KG1 (cell line): ENCODE measurements around the gene FARSB.
"Not testable (repeated sequence)": the region's sequence is repeated elsewhere in the genome, so short reads cannot be mapped to it uniquely, and the experiment has no call there.

Experiments
- DNase-seq: peaks from one replicate; lab custom pipeline; 2025; lab: John Stamatoyannopoulos, UW

Gene FARSB

DNA sequence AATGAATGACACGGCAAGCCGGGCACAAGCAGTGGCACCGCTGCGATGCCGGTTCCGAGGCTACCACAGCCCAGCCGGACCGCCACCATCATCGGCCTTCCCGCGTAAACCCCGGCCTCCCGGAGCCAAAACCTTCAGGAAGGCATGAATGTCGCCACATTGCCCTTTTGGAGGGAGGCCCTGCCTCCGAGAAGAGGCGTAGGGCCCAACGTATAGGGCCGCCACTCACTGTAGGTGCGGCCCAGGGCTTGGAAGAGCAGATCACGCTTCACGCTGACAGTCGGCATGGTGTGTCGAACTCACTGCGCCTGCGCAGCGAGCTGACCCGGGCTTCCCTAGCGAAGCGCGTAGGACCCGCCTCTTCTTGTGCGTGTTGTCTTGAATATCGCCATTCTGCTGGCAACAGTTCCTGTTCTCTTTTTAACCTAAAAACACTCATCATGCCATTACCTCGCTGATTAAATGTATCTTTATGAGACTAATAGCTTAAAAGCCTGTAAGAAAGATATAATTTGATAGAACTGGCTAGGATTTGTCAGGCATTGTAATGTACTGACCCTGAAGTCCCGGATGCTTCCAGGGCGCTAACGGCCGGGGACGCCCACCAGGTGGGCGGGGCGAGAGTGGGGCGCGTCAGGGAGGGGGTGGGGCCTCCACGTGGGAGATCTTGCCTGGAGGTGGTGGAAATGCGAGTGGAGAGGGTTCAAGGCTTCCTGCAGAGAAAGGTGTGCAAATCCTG, at the start of gene FARSB:
Gene FARSB, minus strand, starts transcription at position 306 of the 739 bp plus-strand sequence. Its CDS starts 19 bp downstream, at position 287.
- peak; percentile 98 for DNase-seq

DNA sequence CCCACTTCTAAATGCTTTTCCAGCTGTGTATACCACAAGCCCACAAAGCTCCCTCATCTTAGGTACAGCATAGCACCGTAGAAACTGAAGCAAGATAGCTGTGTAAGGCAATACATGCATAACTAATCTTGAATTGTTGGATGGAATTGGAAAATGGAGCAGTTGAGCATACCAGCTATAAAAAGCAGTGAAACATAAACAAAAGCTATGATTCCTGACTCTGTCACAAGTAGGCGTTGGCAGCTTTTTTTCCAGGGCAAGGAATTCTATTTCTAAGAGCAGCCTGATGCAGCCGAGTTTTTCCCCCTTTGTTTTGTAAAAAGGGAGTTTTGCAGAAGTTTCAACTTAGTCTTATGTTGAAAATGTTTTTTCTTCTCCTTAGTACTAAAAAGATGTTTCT, 48.0 kb upstream of the FARSB start:
- DNase-seq = no peak

DNA sequence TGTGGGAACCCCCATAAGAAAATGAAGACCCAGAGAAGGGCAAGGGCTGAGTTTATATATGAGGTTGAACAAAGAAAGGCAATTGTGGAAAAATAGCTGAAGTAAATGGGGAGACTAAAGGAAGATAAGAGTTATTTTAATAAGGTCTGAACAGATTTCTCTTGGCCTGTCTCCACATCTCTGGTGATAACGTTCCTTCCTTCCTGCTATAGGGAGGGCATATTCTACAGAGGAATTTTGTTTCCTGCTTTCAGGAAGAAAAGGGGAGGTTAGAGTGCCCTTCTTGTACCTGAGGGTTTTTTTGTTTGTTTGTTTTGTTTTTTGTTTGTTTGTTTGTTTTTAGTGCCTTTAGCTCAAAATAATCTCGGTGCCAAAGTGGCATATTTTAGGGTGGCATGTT, 47.2 kb upstream of the FARSB start:
- DNase-seq = no peak

DNA sequence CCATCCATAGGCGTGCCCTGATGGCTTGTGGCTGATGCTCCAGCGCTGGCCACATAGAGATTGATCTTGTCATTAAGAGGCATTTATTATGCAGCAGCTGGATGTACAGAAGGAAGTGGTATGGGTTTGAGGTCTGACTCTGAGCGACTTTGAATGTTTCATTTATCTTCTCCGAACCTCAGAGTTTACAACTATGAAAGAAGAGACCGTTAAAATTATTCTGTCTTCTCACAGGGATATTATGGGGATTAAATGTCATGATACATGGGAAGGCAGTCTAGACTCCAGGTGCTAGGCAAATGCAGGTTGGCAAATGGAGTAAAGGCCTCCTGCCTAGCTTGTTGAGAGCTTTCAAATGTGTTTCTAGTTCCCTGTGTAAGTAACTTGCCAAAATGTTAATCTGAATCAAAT, 45.8 kb upstream of the FARSB start:
- DNase-seq = no peak

DNA sequence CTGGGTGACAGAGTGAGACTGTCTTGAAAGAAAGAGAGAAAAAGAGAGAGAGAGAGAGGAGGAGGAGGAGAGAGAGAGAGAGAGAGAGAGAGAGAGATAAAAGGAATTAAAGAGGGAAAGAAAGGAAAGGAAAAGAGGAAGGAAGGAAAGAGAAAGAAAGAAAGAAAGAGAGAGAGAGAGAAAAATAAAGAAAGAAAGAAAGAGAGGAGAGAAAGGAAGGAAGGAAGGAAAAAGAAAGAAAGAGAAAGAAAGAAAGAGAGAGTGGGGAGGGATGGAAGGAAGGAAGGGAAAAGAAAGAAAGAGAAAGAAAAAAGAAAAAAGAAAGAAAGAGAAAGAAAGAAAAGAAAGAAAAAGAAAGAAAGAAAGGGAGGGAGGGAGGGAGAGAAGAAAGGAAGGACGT, 45.3 kb upstream of the FARSB start:
- no peak for DNase-seq

DNA sequence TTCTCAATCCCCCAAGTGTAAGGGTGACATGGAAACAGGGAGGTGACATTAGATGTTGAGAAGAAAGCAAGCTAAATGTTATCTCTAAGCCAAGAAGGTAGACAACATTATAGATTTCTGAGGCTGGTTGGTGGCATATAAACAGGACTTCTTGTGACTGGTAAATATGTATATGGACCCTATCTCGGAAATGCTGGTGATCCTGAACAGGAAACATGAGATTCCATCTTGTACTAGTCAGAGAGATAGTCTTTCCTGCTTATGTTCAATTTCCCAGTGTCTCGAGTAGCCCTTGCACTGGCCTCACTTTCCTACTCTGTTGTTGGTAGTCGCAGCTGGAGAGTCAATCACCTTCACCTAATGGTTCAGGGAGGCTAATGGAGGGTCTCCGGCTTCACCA, 42.4 kb upstream of the FARSB start:
- no peak for DNase-seq

DNA sequence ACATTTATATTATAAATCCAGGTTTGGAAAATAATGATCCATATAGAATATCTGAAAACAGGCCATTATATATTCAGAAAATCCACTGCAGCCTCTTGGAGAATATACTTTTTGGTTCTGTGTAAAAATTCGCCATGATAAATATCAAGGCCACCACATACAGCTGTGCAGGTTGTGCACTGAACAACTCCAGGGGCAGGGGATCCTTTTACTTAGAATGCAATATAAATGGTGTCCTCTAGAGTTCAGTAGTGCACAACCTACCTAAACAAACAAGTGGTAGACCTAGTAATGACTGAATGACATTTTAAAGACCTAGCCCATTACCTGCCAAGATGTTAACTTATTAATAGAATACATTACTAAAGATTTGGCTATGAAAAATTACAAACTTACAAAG, 37.9 kb upstream of the FARSB start:
- no peak for DNase-seq

DNA sequence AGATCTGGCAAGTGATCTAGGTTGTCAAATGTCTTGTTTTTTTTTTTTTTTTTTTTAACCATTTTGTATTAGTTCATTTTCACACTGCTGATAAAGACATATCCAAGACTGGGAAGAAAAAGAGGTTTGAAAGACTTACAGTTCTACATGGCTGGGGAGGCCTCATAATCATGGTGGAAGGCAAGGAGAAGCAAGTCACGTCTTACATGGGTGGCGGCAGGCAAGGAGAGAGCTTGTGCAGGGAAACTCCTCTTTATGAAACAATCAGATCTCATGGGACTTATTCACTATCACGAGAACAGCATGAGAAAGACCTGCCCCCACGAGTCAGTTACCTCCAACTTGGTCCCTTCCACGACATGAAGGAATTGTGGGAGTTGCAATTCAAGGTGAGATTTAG, 37.5 kb upstream of the FARSB start:
- not testable (repeated sequence) for DNase-seq

DNA sequence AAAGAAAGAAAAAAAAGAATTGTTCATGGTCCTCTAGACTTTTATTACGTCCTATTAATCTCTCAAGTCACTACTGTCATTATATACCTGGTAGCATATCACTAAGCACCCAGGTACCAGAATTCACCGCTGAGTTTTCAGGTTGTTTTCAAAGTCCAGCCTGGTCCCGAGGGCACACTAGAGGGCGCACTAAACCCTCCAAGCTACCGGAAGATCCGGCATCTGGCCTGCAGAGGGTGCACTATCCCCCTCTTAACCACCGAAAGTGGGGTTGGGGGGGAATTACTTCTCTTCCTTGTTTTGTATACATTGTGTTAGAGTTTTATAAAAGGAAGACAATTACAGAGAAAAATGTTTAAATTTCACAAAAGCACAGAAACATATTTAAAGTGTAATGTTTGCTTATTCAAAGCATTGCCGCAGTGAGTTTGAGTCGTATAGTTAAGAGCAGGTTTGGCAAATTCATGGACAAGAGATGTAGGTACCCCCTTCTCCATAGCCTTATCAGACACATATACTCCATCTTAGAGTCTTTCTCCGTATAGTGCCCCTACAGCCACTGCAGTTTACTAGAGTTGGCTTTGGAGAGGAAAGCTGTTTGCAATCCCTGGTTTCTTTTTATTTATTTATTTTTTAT, 34.8 kb upstream of the FARSB start:
- DNase-seq = peak; percentile 73

DNA sequence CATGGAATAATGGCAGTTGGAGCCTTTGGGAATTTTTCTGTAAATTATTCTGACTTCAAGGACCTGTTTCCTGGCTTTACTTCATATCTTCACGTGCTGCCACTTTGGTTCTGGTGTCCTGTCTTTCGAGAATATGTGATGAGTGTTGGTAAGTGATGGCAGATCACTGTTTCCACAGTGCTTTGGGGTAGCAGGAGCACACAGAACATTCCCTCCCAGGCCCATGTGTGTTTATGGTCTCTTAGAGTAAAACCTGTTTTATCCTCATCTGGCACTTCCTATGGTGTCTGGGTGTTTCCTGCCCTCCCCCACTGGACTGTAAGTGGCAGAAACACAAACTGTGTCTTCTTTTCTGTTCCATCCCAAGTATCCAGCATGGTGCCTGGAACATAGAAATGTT, 33.4 kb upstream of the FARSB start:
- no peak for DNase-seq

DNA sequence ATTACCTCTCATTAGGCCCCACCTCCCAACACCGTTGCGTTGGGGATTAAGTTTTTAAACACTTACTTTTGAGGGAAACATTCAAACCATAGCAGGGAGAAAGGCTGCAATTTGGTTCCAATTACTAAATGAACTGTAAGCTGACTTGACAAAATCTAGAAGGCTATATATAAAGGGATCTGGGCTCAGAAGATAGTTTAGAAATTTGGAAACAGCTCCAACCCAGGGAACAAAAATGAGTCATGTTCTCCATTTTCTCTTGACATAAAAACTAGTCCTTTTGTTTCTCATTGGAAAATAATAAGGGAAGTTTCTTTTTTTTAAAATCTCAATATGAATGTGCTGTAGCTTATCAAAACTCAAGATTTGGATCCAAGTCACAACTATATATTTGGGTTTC, 33.0 kb upstream of the FARSB start:
- DNase-seq = no peak

DNA sequence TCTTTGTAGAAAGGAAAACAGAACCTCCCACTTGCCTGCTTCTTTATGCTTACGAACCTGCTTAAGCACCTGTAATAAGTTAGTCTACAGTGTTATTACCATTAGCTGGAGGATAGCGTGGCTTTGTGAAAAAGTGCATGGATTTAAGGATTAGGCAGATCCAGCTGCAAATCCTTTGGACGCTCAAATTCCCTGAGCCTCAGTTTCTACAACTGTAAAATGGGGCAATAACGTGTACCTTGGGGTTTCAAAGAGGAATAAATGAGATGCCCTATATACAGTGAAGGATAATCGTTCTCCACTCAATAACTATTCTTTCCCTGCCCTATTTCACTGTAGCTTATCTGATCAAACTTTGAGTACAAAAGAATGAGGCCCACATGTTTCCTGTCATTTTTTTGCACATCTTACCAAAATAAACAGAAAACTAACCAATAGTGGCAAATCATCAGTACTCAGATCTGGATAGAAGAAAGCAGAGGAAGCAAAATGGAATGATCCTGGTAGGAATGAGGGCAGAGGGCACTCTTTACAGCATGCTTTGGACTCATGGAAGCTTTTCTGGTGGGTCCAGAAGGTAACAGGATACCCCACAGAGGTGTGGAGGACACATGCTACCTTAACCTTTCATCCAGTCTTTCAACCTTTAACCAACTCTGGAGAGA, 30.3 kb upstream of the FARSB start:
- DNase-seq = no peak

DNA sequence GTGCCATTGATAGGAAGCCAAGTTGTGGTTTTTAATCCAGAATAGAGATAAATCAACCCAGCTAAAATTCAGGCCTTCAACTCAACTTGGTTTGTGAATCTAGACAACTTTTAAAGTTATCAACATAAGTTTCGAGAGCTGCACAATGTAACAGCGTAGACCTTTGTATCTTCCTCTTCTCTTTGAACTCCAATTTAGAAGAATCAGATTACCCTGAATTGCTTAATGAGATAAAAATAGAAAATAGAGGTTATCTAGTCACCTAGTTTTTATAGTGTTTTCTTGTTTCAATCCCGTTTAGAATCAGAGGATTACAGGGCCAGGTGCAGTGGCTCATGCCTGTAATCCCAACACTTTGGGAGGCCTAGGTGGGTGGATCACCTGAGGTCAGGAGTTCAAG, 27.9 kb upstream of the FARSB start:
- no peak for DNase-seq

DNA sequence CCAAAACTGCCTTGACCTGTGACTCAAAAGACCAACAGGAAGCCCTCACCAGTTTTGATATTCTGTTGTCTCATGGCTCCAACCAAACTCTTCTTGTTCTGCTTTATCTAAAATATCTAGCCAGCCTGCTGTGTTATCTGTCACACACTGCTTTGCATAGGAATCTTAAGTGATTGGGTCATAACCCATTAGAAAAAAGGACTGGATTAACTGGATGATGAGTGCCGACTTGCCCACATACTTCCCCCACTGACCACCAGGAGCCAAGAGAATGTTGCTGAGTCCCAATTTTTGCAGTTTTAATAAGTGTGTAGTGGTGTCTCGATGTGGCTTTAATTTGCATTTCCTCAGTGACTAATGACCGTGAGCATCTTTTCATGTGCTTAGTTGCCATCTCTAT, 22.1 kb upstream of the FARSB start:
- no peak for DNase-seq

DNA sequence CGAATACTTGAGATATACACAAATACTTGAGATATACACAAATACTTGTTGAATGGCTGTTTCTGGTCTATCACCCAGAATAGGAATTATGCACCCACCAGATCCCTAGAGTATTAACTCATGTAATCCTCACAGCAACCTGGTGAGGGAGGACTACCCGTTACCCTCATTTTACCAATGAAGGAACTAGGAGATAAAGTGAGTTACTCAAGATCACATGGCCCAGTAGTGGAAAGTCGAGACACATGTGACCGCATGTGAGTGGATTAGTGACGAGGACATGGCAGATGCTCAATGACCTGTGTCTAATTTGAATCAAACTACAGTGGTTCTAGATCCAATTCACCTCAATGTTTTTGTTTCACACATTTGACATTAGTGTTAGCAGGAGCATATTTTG, 18.0 kb upstream of the FARSB start:
- DNase-seq = no peak

DNA sequence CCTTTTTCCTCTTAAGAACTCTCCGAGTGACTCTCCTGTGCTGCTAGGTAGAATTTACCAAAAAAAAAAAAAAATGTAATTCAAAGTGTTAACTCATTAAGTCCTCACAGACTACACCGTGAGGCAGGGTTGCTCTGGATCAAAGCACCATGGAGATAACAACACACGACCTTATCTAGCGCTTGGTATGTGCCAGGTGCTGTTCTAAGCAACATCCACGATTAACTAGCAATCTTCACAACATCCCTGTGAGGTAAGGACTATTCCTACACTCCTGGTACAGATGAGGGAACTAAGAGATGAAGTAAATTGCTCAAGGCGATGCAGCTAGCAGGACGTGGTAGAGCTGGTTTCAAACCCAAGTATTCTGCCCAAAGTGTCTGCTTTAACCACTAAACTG, 17.4 kb upstream of the FARSB start:
- DNase-seq = no peak

DNA sequence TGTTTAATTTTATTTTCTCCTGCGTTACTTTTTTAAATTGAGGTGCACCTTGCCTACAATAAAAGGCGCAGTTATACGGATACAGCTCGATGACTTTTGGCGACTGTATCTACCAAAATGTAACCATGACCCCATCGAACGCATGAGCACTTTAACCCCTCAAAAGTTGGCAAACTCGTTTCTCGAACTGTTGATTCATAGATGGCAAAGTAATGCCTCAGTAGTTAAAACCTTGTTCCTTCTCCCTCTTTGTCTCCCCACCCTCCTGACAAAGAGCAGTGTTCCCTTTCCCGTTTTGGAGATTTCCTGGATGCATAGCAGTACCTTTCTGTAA, 16.1 kb upstream of the FARSB start:
- no peak for DNase-seq

DNA sequence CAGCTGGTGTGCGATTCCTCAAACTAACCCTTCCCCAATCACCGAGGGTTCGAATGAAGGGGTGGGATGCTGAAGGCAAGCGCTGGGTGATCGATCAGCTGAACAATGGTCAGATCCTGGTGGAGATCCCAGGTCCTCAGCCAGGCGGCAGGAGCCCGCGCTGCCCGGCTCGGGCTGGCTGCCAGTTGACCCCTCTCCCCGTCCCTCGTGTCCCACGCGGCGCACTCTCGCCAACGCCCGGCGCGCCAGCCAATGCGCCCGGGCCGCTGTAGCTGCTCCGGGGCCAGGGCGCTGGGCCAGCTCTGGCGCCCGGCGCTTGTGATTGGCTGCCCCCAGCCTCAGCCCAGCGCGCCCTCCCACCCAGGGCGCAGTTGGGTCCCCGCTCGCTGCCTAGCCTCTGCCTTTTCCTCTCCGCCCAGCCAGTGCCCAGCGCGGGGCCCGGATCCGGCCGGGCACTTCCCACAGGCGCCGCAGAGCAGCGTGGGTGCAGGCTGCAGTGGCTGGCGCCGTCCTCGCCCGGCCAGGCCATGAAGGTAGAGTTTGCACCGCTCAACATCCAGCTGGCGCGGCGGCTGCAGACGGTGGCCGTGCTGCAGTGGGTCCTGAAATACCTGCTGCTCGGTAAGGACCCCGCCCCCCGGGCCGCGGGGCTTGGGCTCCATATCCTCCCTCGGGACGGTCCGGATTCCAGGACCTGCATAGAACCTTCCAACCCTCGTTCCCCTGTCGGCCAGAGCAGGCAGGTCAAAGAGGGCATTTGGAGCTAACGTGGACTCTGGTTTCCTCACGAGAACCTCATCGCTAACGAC, 15.6 kb upstream of the FARSB start, which contains the start of gene MOGAT1:
Gene MOGAT1, plus strand, starts transcription at position 400 of the 809 bp plus-strand sequence. Its CDS starts 128 bp downstream, at position 528.
- DNase-seq = no peak

DNA sequence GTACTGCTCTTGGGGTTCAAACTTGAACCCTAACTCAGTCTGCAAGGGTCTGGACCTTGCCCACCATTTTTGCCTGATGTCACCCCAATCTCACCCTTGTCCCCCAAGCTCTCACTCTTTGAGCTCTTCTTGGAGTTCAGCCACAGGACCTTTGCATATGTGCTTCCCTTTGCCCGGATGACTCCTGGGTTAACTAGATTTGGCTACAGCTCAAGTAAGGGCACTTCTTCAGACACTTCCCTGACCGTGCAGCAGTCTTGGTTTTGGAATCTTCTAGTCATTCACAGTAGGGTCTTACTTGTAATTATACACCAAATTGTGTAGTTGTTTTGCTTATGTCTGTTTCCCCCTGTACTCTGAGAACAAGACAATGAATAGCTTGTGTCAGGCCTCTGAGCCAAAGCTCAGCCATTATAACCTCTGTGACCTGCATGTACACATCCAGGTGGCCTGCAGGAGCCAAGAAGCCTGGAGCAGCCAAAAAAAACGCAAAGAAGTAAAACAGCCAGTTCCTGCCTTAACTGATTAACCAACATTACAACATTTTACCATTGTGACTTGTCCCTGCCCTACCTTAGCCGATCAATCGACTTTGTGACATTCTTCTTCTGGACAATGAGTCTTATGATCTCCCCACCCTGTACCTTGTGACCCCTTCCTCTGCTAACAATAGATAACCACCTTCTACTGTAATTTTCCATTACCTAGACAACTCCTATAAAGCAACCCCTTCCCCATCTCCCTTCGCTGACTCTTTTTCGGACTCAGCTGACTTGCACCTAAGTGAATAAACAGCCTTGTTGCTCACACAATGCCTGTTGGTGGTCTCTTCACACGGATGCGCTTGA, 14.5 kb upstream of the FARSB start:
- no peak for DNase-seq

DNA sequence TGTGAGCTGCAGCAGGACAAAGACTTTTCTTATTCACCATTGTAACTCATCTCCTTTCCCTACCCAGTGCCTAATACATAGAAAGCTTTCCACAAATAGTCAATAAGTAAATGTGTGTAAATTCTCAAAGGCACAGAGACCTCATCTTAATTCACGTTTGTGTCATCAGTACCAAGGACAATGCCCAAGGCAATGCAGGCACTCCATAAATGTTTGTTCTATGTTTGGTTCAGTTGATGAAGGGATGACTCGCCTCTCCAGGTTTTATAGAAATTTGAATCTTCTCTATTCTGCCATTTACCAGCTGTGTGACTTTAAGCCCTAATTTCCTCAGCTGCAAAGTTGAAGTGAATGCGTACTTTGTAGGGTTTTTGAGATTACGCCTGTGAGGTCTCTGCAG, 13.5 kb upstream of the FARSB start:
- DNase-seq = no peak

DNA sequence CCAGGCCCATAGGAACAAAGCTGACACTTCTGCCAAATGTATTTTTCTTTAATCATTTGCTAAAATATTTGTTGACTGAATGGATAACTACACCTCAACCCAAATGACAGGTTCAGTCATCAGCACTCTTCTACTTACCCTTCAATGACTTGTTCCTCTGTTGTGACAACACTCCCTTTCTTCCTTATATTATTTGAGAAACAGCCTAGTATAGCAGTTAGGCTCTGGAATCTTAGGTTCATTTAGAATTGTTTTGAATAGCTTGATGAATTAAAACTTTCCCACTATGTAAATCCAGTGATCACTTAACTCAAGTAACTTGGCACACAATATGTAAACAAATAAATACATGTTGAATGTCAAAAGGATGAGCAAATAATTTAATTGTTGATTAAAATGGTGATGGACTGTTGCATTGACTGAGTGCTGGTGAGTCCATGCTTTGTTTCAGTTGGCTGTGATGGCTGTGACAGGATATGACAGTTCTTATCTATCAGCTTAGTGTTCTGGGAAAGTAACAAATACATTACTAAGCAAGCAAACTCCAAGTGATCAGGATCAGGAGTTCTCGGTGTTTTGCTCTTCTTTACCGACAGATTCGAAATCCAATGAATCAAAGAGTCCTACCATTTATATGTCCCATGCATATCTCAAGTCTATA, 12.7 kb upstream of the FARSB start:
- no peak for DNase-seq
